Coronary artery (tissue), 2 donors: ENCODE measurements around the gene RGS6.

Experiments used
- DNase-seq: peaks from one replicate; pipeline ENCODE4 v3.0.0-alpha.2; 2017; ENCODE audit warnings: low spot score
- H3K27ac ChIP-seq, 2 donors: fragments of 200-600 bp; sonication (generic); one replicate each; pipeline ENCODE4 v1.5.1; 2016 to 2019
- H3K4me3 ChIP-seq: fragments of 200-600 bp; sonication (generic); 2 replicates; pipeline ENCODE4 v1.5.1; 2016; ENCODE audit warnings: mild to moderate bottlenecking, moderate library complexity
- TF ChIP-seq, protein P1 (sequence below): fragments of 200-600 bp; sonication (generic); IDR thresholded peaks from one replicate; pipeline ENCODE4 v1.5.1; 2019; ENCODE audit warnings: antibody characterized with exemption

The RGS6 gene

DNA sequence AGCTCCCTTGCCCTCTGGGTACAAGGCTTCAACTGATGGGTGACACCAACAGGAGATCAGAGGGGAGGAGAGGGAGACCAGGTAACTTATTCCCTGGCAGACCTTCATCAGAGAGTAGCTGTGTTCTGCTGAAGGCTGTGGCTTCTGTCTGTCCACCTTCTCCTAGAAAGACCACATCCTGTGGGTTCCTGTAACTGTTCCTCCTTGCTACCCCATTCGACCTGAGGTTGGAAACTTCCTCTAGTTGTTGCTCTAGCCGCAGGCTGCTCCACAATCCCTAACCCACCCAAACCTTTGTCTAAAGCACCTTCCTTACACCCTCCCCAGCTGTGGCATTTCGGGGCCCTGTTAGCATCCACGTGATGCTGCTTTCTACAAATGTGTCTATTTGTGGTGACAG, 507.5 kb downstream of the RGS6 start:
- H3K4me3 ChIP-seq: no peak overlapping the region

DNA sequence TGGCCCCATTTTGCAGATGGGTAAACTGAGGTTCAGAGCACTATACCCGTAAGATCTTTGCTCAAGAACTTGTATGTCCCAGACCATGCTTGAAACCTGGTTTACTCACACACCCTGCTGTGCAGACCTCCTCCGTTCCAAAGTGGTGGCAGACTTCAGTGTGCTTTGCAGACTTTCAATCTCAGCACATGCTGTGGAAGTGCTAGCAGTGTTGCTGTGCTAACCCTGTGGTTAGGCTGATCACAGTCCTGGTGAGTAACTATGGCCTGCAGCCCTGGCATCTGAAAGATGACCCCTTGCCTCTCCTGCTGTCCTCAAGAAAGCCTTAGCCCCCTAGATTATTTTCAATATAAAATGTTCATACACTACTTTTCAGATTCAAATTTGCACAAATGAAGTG, 511.0 kb downstream of the RGS6 start:
- TF ChIP-seq, protein P1, sequence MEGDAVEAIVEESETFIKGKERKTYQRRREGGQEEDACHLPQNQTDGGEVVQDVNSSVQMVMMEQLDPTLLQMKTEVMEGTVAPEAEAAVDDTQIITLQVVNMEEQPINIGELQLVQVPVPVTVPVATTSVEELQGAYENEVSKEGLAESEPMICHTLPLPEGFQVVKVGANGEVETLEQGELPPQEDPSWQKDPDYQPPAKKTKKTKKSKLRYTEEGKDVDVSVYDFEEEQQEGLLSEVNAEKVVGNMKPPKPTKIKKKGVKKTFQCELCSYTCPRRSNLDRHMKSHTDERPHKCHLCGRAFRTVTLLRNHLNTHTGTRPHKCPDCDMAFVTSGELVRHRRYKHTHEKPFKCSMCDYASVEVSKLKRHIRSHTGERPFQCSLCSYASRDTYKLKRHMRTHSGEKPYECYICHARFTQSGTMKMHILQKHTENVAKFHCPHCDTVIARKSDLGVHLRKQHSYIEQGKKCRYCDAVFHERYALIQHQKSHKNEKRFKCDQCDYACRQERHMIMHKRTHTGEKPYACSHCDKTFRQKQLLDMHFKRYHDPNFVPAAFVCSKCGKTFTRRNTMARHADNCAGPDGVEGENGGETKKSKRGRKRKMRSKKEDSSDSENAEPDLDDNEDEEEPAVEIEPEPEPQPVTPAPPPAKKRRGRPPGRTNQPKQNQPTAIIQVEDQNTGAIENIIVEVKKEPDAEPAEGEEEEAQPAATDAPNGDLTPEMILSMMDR: no peak
- DNase-seq: no peak
- Histone ChIP-seq H3K4me3 (no peak overlapping the region), H3K27ac (no peak overlapping the region)

More for the DNA sequence above, 507.5 kb downstream of the RGS6 start:
- DNase-seq: no peak
- no peak overlapping the region for H3K27ac ChIP-seq
- TF ChIP-seq, protein P1: no peak

DNA sequence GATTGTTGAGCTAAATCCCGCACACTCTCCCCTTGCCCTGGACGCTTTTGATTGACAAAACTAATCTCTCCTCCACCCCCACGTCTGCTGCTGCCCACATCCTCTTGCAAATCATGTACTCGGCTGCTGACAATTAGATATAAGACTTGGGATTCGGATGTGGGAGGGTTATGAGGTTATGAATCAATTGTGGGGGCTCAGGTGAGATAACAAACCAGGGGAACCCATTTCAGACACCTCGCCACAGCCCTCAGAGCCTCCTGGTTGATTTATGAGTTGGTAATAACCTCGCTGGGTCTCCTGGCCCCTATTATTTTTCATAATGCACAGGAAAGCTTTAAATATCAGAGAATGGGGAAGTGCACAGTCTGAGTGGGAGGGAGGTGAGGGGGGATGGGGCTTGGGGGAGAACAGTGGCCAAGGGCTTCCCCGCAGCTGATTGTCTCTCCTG, 511.8 kb downstream of the RGS6 start:
- Histone ChIP-seq H3K4me3 (no peak overlapping the region), H3K27ac (no peak overlapping the region)
- no peak for DNase-seq
- TF ChIP-seq, protein P1: no peak

DNA sequence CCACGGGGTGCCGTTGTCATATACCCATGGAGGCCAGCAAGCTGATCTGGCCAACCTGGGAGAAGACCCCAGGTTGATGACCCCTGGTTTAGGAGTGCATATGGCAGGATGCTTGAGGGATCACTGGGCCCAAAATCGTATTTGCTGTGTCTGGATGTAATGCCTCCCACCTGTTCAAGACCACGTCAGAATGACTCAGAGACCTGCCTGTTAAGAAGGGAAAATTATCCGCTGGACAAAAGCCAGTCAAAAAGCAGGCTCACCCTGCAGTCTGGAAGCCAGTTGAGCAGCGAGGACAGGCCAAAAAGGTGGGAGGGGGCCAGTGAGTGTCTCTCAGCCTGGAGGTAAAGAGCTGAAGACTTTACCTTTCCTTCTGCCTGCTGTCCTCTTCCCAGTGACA, 512.5 kb downstream of the RGS6 start:
- H3K27ac ChIP-seq: no peak overlapping the region
- H3K4me3 ChIP-seq: no peak overlapping the region
- TF ChIP-seq, protein P1: no peak
- no peak for DNase-seq

DNA sequence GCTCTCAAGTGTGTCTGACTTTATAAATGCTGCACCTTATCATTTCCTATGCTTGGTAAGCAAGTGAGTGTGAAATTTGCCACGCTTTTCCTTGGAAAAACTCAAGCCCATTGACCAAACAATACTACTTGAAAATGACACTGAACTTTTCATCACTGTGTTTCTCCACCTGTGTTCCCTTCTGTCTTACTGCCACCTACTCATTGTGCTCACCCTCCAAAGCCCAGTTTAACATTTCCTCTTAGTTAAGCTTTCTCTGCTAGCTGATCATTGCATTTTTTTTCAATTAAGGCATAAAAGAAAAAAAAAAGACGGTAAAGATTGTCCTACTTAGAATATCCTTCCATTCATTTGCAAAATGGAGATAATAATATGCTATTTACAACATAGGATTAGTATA, 516.0 kb downstream of the RGS6 start:
- DNase-seq: no peak
- Histone ChIP-seq H3K27ac (no peak overlapping the region), H3K4me3 (no peak overlapping the region)
- TF ChIP-seq, protein P1: no peak

DNA sequence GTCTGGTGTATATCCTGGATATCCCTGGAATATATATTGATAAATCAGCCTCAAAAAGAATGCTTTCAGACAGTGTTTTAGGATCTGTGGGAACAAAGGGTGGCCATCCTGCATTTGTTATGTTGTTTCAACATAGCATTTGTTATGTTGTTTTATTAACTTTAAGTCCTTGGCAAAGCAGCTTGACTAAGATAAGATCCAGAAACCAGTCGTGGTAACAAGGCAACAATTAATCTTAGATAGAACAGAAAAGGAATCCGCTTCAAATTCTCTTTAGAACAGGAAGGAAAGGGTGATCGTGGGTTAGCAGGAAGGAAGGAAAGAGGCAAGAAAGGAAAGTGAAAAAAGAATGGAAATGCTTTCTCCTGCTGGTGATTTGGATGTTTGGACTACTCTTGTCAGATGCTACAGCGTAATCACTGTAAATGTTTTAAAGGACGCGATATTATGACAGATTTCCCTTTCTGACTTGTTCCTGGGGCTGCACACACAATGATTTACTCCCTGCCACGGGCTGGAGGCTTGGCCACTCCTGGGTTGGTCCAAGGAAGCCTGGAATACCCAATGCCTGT, 518.3 kb downstream of the RGS6 start:
- no peak overlapping the region for H3K27ac ChIP-seq
- TF ChIP-seq, protein P1: no peak
- no peak for DNase-seq
- H3K4me3 ChIP-seq: no peak overlapping the region
